HCT116 (cell line): ENCODE data around the gene MCAM. TPM values are rescaled to one million over a fixed set of nuclear protein-coding genes. Genes with fewer than 3 reads are reported as not detected.

Experiments
- ATAC-seq: fragments of 200-7000 bp; cut with Tn5 transposase; 2 replicates; pipeline ENCODE4 v1.9.1; 2020; ENCODE audit warnings: mild to moderate bottlenecking, moderate library complexity
- BruUV-seq: library from RNA; stranded (reverse); fragments of 400-500 nt; replicated peaks from 2 replicates; lab custom pipeline; 2021; lab: Mats Ljungman, UMichigan
- CTCF ChIA-PET: fragments of 300-600 bp; sonication (Branson Sonifier 250); formaldehyde crosslinking; loops from one replicate; lab custom pipeline; 2021; ENCODE audit warnings: antibody characterized with exemption; lab: Charles Lee
- POLR2A ChIA-PET: fragments of 300-600, 350-600 bp; sonication (Branson Sonifier 250); formaldehyde crosslinking; loops from one replicate; lab custom pipeline; 2021; ENCODE audit warnings: antibody characterized with exemption; lab: Charles Lee
- RAD21 ChIA-PET, 2 experiments: fragments of 300-600 bp; sonication (Branson Sonifier 250); formaldehyde crosslinking; loops; one replicate each; lab custom pipeline; 2023; ENCODE audit warnings: low total read pairs in 2 of 2; ENCODE audit not compliant: uncharacterized antibody in 2 of 2, unreplicated experiment in 2 of 2, low non-redundant PET in 1 of 2; lab: Charles Lee
- DNase-seq: peaks from one replicate; pipeline ENCODE4 v3.0.0-alpha.2; 2010; ENCODE audit warnings: low read depth, low spot score
- H2AFZ ChIP-seq: fragments of 200-600 bp; shearing (Covaris generic), sonication (generic); 2 replicates; pipeline ENCODE4 v1.6.1; 2017; ENCODE audit warnings: low read depth, mixed run types, mixed read lengths, antibody characterized with exemption, low read length; ENCODE audit not compliant: poor library complexity, severe bottlenecking
- H3K27ac ChIP-seq: 2 replicates; pipeline ENCODE4 v1.5.1; 2012; ENCODE audit warnings: low read depth, low read length
- H3K27me3 ChIP-seq: fragments of 200-600 bp; sonication (generic); 2 replicates; pipeline ENCODE4 v1.6.1; 2016; ENCODE audit warnings: mixed run types, low read length, mixed read lengths; ENCODE audit not compliant: insufficient read depth
- H3K36me3 ChIP-seq, 2 experiments: fragments of 200-500 bp in 1 of 2; fragments of 200-600 bp in 1 of 2; sonication (Bioruptor generic) in 1 of 2; sonication (generic) in 1 of 2; 2 replicates each; pipeline versions ENCODE4 v1.5.1 to v1.6.1; 2014 to 2016; ENCODE audit warnings: low read length in 2 of 2, inconsistent platforms in 1 of 2, mixed read lengths in 1 of 2, mixed run types in 1 of 2; ENCODE audit not compliant: insufficient read depth in 2 of 2, control insufficient read depth in 1 of 2
- H3K4me1 ChIP-seq, 2 experiments: fragments of 200-600 bp in 1 of 2; sonication (generic) in 1 of 2; 2 replicates each; pipeline versions ENCODE4 v1.5.1 to v1.6.1; 2012 to 2017; ENCODE audit warnings: low read length in 2 of 2, inconsistent platforms in 1 of 2, mild to moderate bottlenecking in 1 of 2, mixed read lengths in 1 of 2, mixed run types in 1 of 2, moderate library complexity in 1 of 2; ENCODE audit not compliant: insufficient read depth in 2 of 2, control insufficient read depth in 1 of 2
- H3K4me2 ChIP-seq: fragments of 200-600 bp; sonication (generic); 2 replicates; pipeline ENCODE4 v1.6.1; 2017; ENCODE audit warnings: mixed run types, low read length, mixed read lengths
- H3K4me3 ChIP-seq, 2 experiments: fragments of 200-600 bp in 1 of 2; sonication (generic) in 1 of 2; replicated peaks in 1 of 2; 2 replicates each; pipeline ENCODE4 v1.5.1; 2011 to 2016; ENCODE audit warnings: low read length in 2 of 2, control low read depth in 1 of 2, low read depth in 1 of 2, mild to moderate bottlenecking in 1 of 2, mixed read lengths in 1 of 2, mixed run types in 1 of 2
- H3K79me2 ChIP-seq: fragments of 200-600 bp; sonication (generic); 2 replicates; pipeline ENCODE4 v1.6.1; 2017; ENCODE audit warnings: mild to moderate bottlenecking, mixed run types, low read length, moderate library complexity, mixed read lengths; ENCODE audit not compliant: insufficient read depth
- H3K9ac ChIP-seq: fragments of 200-600 bp; sonication (generic); 2 replicates; pipeline ENCODE4 v1.6.1; 2016; ENCODE audit warnings: low read length, mixed read lengths
- H3K9me2 ChIP-seq: fragments of 200-600 bp; sonication (generic), shearing (Covaris generic); 2 replicates; pipeline ENCODE4 v1.6.1; 2017; ENCODE audit warnings: mixed run types, mild to moderate bottlenecking, moderate library complexity; ENCODE audit not compliant: insufficient read depth
- H3K9me3 ChIP-seq, 2 experiments: fragments of 200-500 bp in 1 of 2; fragments of 200-600 bp in 1 of 2; sonication (Bioruptor generic) in 1 of 2; sonication (generic) in 1 of 2; 2 replicates each; pipeline ENCODE4 v1.6.1; 2014 to 2017; ENCODE audit warnings: low read length in 2 of 2, mixed read lengths in 2 of 2, inconsistent platforms in 1 of 2, low read depth in 1 of 2, mild to moderate bottlenecking in 1 of 2, mixed run types in 1 of 2, moderate library complexity in 1 of 2; ENCODE audit not compliant: control insufficient read depth in 1 of 2, insufficient read depth in 1 of 2
- H4K20me1 ChIP-seq: fragments of 200-600 bp; sonication (generic), shearing (Covaris generic); 2 replicates; pipeline ENCODE4 v1.6.1; 2017; ENCODE audit warnings: mixed run types, mild to moderate bottlenecking, moderate library complexity; ENCODE audit not compliant: insufficient read depth
- ATF3 ChIP-seq: IDR thresholded peaks from 2 replicates; pipeline ENCODE4 v1.6.1; 2012
- CTCF ChIP-seq, 3 experiments: fragments of 200-600 bp in 1 of 3; sonication (generic) in 1 of 3; IDR thresholded peaks in 2 of 3; conservative IDR thresholded peaks in 1 of 3; 2 replicates each; pipeline ENCODE4 v1.5.1; 2012 to 2017; ENCODE audit warnings: low read depth in 2 of 3, low read length in 2 of 3, antibody characterized with exemption in 1 of 3, borderline replicate concordance in 1 of 3, control low read depth in 1 of 3, mild to moderate bottlenecking in 1 of 3, mixed read lengths in 1 of 3, mixed run types in 1 of 3, moderate library complexity in 1 of 3; ENCODE audit not compliant: insufficient read depth in 1 of 3
- ELF1 ChIP-seq: IDR thresholded peaks from 2 replicates; pipeline ENCODE4 v1.6.1; 2012; ENCODE audit warnings: low read depth, borderline replicate concordance
- EZH2 ChIP-seq: fragments of 200-600 bp; sonication (generic); IDR thresholded peaks from 2 replicates; pipeline ENCODE4 v1.6.1; 2017; ENCODE audit warnings: antibody characterized with exemption, mixed run types
- EZH2phosphoT487 ChIP-seq: fragments of 200-600 bp; IDR thresholded peaks from 2 replicates; pipeline ENCODE4 v1.6.1; 2018; ENCODE audit warnings: antibody characterized with exemption, borderline replicate concordance
- FOSL1 ChIP-seq: IDR thresholded peaks from 2 replicates; pipeline ENCODE4 v1.6.1; 2012; ENCODE audit warnings: low read depth
- RAD21 ChIP-seq: IDR thresholded peaks from 2 replicates; pipeline ENCODE4 v1.6.1; 2012; ENCODE audit warnings: low read depth, mild to moderate bottlenecking
- SIN3A ChIP-seq: IDR thresholded peaks from 2 replicates; pipeline ENCODE4 v1.6.1; 2012; ENCODE audit warnings: low read depth
- SP1 ChIP-seq: IDR thresholded peaks from 2 replicates; pipeline ENCODE4 v1.6.1; 2012; ENCODE audit warnings: low read depth
- SRF ChIP-seq: IDR thresholded peaks from 2 replicates; pipeline ENCODE4 v1.6.1; 2012; ENCODE audit warnings: low read depth
- TCF7L2 ChIP-seq: IDR thresholded peaks from 2 replicates; pipeline ENCODE4 v1.7.0; 2011; ENCODE audit warnings: borderline replicate concordance, inconsistent platforms; ENCODE audit not compliant: insufficient read depth, insufficient read length; ENCODE audit errors: extremely low read depth
- YY1 ChIP-seq: IDR thresholded peaks from 2 replicates; pipeline ENCODE4 v1.6.1; 2011; ENCODE audit warnings: low read length, low read depth, moderate library complexity, mild to moderate bottlenecking; ENCODE audit not compliant: insufficient replicate concordance; ENCODE audit errors: extremely low read depth
- ZBTB33 ChIP-seq: IDR thresholded peaks from 2 replicates; pipeline ENCODE4 v1.6.1; 2011; ENCODE audit warnings: mild to moderate bottlenecking, low read length, moderate library complexity; ENCODE audit not compliant: insufficient replicate concordance; ENCODE audit errors: extremely low read depth
- ZFX ChIP-seq: fragments of 450-650 bp; IDR thresholded peaks from 2 replicates; pipeline ENCODE4 v1.6.1; 2017
- ZNF274 ChIP-seq: fragments of 200-500 bp; sonication (Bioruptor generic); IDR thresholded peaks from 2 replicates; pipeline ENCODE4 v1.6.1; 2014; ENCODE audit warnings: mild to moderate bottlenecking, low read depth, low read length, inconsistent platforms
- intact Hi-C: fragments of 100-400 bp; cut with micrococcal nuclease; formaldehyde crosslinking; loops from 2 replicates; pipeline ENCODE4 v1.10.0; 2022
- total RNA-seq: library from RNA; stranded (reverse); gene quantifications from one replicate; pipeline ENCODE4 v1.2.1, GENCODE V29; 2021; ENCODE audit not compliant: unreplicated experiment
- TF ChIP-seq, protein P1 (sequence below): IDR thresholded peaks from 2 replicates; pipeline ENCODE4 v1.6.1; 2012

MCAM gene
- total RNA-seq, 1 experiment from 2014 or later: 17.4 TPM

- Histone ChIP-seq H2AFZ (no peak overlapping the region), H3K4me1 (peaks cover 16 to 37% of the 10 kb centered on the region in 2 experiments), H3K4me3 (no peak overlapping the region), H3K27ac (peak overlapping the region; percentile 66; the same call in 1 of the 2 replicates), H3K9ac (peak overlapping the region; percentile 71; the same call in 1 of the 2 replicates), H3K27me3 (no peaks in the 10 kb centered on the region), H3K79me2 (no peaks in the 10 kb centered on the region; the same call in 1 of the 2 replicates), H3K9me2 (no peaks in the 10 kb centered on the region), H3K36me3 (peaks cover 0 to 8% of the 10 kb centered on the region in 2 experiments; a peak in 3 of 4 replicates), H3K4me2 (peak overlapping the region; percentile 99; the same call in 1 of the 2 replicates), H3K9me3 (no peaks in the 10 kb centered on the region), H4K20me1 (no peaks in the 10 kb centered on the region)
- ATAC-seq (no peak), DNase-seq (no peak)
- POLR2A ChIA-PET: interaction anchor here (0.6 kb wide), 1 partner anchor 24 kb away, joined by 3 read pairs; no protein-coding TSS in a partner anchor
- intact Hi-C loops: no loop called here
- RAD21 ChIA-PET: no interaction called here
- CTCF ChIA-PET: interaction anchor here (1.4 kb wide), 1 partner anchor 24 kb away, joined by 4 read pairs; no protein-coding TSS in a partner anchor
- no TSS peak for BruUV-seq
- TF ChIP-seq SRF: no peak
- TF ChIP-seq ZNF274: no peak
- TF ChIP-seq RAD21: no peak
- TF ChIP-seq YY1: no peak
- TF ChIP-seq CTCF (IDR thresholded peaks at IDR 0.05 in 2 of 3, conservative IDR thresholded peaks at IDR 0.05 in 1 of 3; ENCODE audit: borderline replicate concordance in 1 of 3, insufficient read depth in 1 of 3, low read depth in 2 of 3, low read length in 2 of 3): no peak
- no peak for TF ChIP-seq FOSL1
- no peak for TF ChIP-seq EZH2phosphoT487
- TF ChIP-seq ATF3: no peak
- TF ChIP-seq, protein P1, sequence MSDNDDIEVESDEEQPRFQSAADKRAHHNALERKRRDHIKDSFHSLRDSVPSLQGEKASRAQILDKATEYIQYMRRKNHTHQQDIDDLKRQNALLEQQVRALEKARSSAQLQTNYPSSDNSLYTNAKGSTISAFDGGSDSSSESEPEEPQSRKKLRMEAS: no peak
- no peak for TF ChIP-seq TCF7L2
- TF ChIP-seq SP1: no peak
- no peak for TF ChIP-seq ELF1
- no peak for TF ChIP-seq ZFX
- no peak for TF ChIP-seq EZH2
- no peak for TF ChIP-seq ZBTB33
- no peak for TF ChIP-seq SIN3A
Measured at GRCh38 chr11:119314726-119315125, 2.2 kb downstream of the MCAM start.
